Measurements from ENCODE around the gene ELF4.

- TF ChIP-seq POLR2AphosphoS5 (IDR thresholded peaks at IDR 0.05) (no peak), CTCF (IDR thresholded peaks at IDR 0.05) (no peak)
Observed at GRCh38 chrX:130105244-130105643, 5.1 kb downstream of the ELF4 start.

Data from transverse colon (tissue), 4 donors.